DMS79 treated with DMSO at 0.1 percent for 48 hours (cell line): ENCODE measurements around the gene ZMYND8.
"Not testable (repeated sequence)": the region's sequence is repeated elsewhere in the genome, so short reads cannot be mapped to it uniquely, and the experiment has no call there.

Source experiments
- DNase-seq: peaks from one replicate; lab custom pipeline; 2025; lab: John Stamatoyannopoulos, UW

The ZMYND8 gene

GRCh38 chr20:47356526-47357295 lies at the start of gene ZMYND8:
TSS of gene ZMYND8 (minus strand) at chr20:47356699. CDS start at chr20:47356670, 29 bp downstream.
- DNase-seq: peak; percentile 67

GRCh38 chr20:47405775-47406325 lies 49.4 kb upstream of the ZMYND8 start:
- no peak for DNase-seq

GRCh38 chr20:47400685-47401084 lies 44.2 kb upstream of the ZMYND8 start:
- DNase-seq: no peak

- peak; percentile 22 for DNase-seq
Measured at GRCh38 chr20:47397652-47398301, 41.3 kb upstream of the ZMYND8 start.

- DNase-seq: no peak
Measured at GRCh38 chr20:47396762-47397476, 40.4 kb upstream of the ZMYND8 start.

- not testable (repeated sequence) for DNase-seq
Measured at GRCh38 chr20:47393796-47394514, 37.5 kb upstream of the ZMYND8 start.

- no peak for DNase-seq
Measured at GRCh38 chr20:47392721-47393073, 36.2 kb upstream of the ZMYND8 start.

- no peak for DNase-seq
Measured at GRCh38 chr20:47392015-47392720, 35.7 kb upstream of the ZMYND8 start.

GRCh38 chr20:47391276-47392010 lies 34.9 kb upstream of the ZMYND8 start:
- DNase-seq: no peak

- DNase-seq: no peak
Measured at GRCh38 chr20:47389867-47390347, 33.4 kb upstream of the ZMYND8 start.

- not testable (repeated sequence) for DNase-seq
Measured at GRCh38 chr20:47385968-47386367, 29.5 kb upstream of the ZMYND8 start.

- no peak for DNase-seq
Measured at GRCh38 chr20:47382746-47383415, 26.4 kb upstream of the ZMYND8 start.

- DNase-seq: peak; percentile 33
Measured at GRCh38 chr20:47380481-47380880, 24.0 kb upstream of the ZMYND8 start.

- DNase-seq: no peak
Measured at GRCh38 chr20:47379433-47380150, 23.1 kb upstream of the ZMYND8 start.

GRCh38 chr20:47377122-47377722 lies 20.7 kb upstream of the ZMYND8 start:
- no peak for DNase-seq

- DNase-seq: not testable (repeated sequence)
Measured at GRCh38 chr20:47376096-47376643, 19.7 kb upstream of the ZMYND8 start.

- not testable (repeated sequence) for DNase-seq
Measured at GRCh38 chr20:47374121-47374520, 17.6 kb upstream of the ZMYND8 start.

GRCh38 chr20:47373206-47373733 lies 16.8 kb upstream of the ZMYND8 start:
- DNase-seq: no peak
